Gastroesophageal sphincter (tissue), 3 donors: ENCODE data around the gene ITGA6.

Experiments used
- EP300 ChIP-seq: sonication (generic); formaldehyde crosslinking; IDR thresholded peaks from one replicate; pipeline ENCODE4 v1.6.1; 2017; ENCODE audit warnings: antibody characterized with exemption, mild to moderate bottlenecking
- POLR2A ChIP-seq, 2 donors: fragments of 450-650 bp; IDR thresholded peaks; one replicate each; pipeline ENCODE4 v1.6.1; 2017; ENCODE audit warnings: antibody characterized with exemption in 2 of 2, mild to moderate bottlenecking in 2 of 2, moderate library complexity in 1 of 2
- POLR2AphosphoS5 ChIP-seq: sonication (generic); formaldehyde crosslinking; IDR thresholded peaks from one replicate; pipeline ENCODE4 v1.6.1; 2017; ENCODE audit warnings: antibody characterized with exemption
- TF ChIP-seq, protein P1 (sequence below), 4 experiments: fragments of 200-600 bp in 2 of 4; fragments of 450-650 bp in 2 of 4; sonication (generic) in 1 of 4; IDR thresholded peaks; one replicate each; pipeline ENCODE4 v1.5.1; 2017 to 2019; ENCODE audit warnings: antibody characterized with exemption in 4 of 4, mild to moderate bottlenecking in 2 of 4, moderate library complexity in 2 of 4

DNA sequence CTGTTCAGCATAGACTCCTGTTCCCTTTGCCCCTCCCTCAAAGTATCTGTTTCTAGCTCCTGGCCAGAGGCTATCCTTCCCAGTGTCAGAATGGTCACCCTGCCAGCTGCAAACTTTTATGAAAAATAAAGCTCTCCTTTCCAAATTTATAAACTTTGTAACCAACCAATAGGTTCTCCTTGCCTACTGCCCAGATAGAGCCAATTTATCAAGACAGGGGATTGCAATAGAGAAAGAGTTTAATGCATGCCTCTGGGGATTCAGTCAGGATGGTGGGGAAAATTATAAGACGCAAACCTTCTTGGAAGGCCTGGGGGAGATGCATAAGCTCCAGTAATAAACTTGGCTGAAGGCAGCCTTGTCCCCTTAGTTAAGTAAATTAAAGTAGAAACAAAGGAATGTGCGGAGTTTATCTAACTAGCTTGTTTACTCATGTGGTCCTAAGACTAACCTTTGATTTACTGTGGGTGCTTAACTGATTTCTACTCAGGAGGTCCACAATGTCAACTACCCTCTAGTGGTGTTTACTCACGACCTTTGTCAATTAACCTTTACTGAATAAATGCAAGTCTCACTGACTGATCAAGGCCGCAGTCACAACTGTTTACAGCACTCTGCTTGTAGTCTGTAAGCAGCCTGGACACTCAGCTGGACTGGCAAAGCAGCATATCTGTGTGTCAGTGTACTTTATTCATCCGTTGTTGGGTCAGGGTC, 85.6 kb downstream of the ITGA6 start:
- TF ChIP-seq, protein P1, sequence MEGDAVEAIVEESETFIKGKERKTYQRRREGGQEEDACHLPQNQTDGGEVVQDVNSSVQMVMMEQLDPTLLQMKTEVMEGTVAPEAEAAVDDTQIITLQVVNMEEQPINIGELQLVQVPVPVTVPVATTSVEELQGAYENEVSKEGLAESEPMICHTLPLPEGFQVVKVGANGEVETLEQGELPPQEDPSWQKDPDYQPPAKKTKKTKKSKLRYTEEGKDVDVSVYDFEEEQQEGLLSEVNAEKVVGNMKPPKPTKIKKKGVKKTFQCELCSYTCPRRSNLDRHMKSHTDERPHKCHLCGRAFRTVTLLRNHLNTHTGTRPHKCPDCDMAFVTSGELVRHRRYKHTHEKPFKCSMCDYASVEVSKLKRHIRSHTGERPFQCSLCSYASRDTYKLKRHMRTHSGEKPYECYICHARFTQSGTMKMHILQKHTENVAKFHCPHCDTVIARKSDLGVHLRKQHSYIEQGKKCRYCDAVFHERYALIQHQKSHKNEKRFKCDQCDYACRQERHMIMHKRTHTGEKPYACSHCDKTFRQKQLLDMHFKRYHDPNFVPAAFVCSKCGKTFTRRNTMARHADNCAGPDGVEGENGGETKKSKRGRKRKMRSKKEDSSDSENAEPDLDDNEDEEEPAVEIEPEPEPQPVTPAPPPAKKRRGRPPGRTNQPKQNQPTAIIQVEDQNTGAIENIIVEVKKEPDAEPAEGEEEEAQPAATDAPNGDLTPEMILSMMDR (IDR thresholded peaks at IDR 0.05) = no peak
- no peak for TF ChIP-seq POLR2A (IDR thresholded peaks at IDR 0.05)
- no peak for TF ChIP-seq EP300
- no peak for TF ChIP-seq POLR2AphosphoS5
